BJ (cell line): ENCODE results near the gene RABAC1. TPM values are rescaled to one million over a fixed set of nuclear protein-coding genes. Genes with fewer than 3 reads are reported as not detected.

Source experiments
- CTCF ChIA-PET: fragments of 350-600 bp; formaldehyde crosslinking; extraction: SDS; loops from one replicate; lab custom pipeline; 2021; ENCODE audit warnings: antibody characterized with exemption, inconsistent platforms; lab: Yijun Ruan, JAX
- POLR2A ChIA-PET: fragments of 300-600 bp; sonication (Branson Sonifier 250); formaldehyde crosslinking; extraction: SDS; loops from one replicate; lab custom pipeline; 2021; ENCODE audit warnings: antibody characterized with exemption; lab: Charles Lee
- DNase-seq: peaks from one replicate; pipeline ENCODE4 v3.0.0-alpha.2; 2011; ENCODE audit warnings: low read depth
- H3K27me3 ChIP-seq: 2 replicates; pipeline ENCODE4 v1.6.0; 2011; ENCODE audit warnings: low read length; ENCODE audit not compliant: control insufficient read depth, insufficient read depth
- H3K36me3 ChIP-seq: 2 replicates; pipeline ENCODE4 v1.5.1; 2011; ENCODE audit warnings: low read length; ENCODE audit not compliant: control insufficient read depth, insufficient read depth
- H3K4me3 ChIP-seq: 2 replicates; pipeline ENCODE4 v1.5.1; 2011; ENCODE audit warnings: low read depth, mild to moderate bottlenecking, control low read depth, low read length
- polyA plus RNA-seq: library from polyadenylated mRNA; depleted of rRNA; stranded (reverse); fragments of >200 nt; gene quantifications from 2 replicates; pipeline ENCODE4 v1.2.3, GENCODE V29; 2011
- TF ChIP-seq, protein P1 (sequence below): IDR thresholded peaks from 2 replicates; pipeline ENCODE4 v1.5.1; 2011; ENCODE audit warnings: low read depth, mild to moderate bottlenecking, control low read depth, inconsistent platforms, low read length, moderate library complexity; ENCODE audit not compliant: insufficient read depth

Gene RABAC1
- polyA plus RNA-seq, 1 experiment = 361 TPM

DNA sequence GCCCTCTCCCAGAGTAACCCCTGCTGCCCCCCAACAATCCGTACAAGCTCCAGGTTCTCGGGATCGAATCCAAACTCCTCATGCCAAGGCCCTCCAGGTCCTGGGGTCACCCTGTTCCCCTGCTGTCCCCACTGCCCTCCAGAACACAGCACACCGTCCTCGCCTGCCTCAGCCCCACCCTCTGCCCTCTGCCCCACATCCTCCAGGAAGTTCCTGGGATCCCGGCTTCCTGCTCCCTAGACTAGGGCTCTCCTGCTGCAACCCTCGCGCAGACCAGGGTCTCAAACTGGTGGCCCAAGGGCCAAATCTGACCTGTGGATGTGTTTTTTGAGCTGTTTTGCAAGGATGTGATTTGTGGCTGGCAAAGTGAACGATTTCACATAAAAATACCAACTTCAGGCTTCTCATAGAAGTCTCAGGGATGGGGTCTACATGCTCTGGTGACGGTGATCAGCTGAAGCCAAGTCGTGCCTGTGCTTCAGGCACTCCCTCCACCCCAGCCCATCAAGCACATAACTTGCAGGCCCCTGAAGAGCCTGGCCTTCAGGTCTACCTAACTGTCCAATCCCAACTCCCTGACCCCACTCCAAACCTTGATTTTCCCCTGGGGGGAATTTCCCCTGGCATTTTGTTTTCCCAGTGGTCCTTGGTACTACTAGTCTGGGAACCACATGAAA lies 1.8 kb downstream of the RABAC1 start:
- Histone ChIP-seq H3K4me3 (no peak overlapping the region), H3K36me3 (peaks cover 13% of the 10 kb centered on the region), H3K27me3 (no peaks in the 10 kb centered on the region)
- DNase-seq = no peak
- CTCF ChIA-PET = interaction anchor here (0.7 to 3.6 kb wide), 11 partner anchors 11 to 97 kb away, joined by 3 to 20 read pairs (median 4); partner anchors contain the start of gene RPS19
- POLR2A ChIA-PET = no interaction called here
- TF ChIP-seq, protein P1, sequence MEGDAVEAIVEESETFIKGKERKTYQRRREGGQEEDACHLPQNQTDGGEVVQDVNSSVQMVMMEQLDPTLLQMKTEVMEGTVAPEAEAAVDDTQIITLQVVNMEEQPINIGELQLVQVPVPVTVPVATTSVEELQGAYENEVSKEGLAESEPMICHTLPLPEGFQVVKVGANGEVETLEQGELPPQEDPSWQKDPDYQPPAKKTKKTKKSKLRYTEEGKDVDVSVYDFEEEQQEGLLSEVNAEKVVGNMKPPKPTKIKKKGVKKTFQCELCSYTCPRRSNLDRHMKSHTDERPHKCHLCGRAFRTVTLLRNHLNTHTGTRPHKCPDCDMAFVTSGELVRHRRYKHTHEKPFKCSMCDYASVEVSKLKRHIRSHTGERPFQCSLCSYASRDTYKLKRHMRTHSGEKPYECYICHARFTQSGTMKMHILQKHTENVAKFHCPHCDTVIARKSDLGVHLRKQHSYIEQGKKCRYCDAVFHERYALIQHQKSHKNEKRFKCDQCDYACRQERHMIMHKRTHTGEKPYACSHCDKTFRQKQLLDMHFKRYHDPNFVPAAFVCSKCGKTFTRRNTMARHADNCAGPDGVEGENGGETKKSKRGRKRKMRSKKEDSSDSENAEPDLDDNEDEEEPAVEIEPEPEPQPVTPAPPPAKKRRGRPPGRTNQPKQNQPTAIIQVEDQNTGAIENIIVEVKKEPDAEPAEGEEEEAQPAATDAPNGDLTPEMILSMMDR = no peak

DNA sequence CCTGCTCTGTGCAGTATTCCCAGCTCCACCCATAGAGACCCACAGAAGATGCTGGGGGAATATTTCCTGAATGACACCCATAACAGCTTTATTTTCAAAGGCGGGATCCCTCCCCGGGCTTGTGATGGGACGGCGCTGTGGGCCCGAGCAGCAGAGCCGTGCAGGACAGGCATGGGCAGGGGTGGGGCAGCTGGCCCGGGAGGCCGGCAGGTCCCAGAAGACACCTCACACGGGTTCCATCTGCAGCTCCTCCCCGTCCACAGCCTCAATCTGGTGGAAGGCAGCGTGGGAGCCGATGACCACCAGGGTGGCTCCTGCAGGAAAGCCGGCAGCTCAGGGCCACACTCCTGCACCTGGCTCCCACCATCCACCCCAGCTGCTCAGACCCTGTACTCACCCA lies 2.5 kb downstream of the RABAC1 start:
- Histone ChIP-seq H3K36me3 (peaks cover 13% of the 10 kb centered on the region), H3K4me3 (no peak overlapping the region), H3K27me3 (no peaks in the 10 kb centered on the region)
- TF ChIP-seq, protein P1 = no peak
- ChIA-PET CTCF (interaction anchor here (1.2 to 3.6 kb wide), 6 partner anchors 10 to 96 kb away, joined by 3 to 20 read pairs (median 6); no protein-coding TSS in a partner anchor), POLR2A (no interaction called here)
- no peak for DNase-seq

DNA sequence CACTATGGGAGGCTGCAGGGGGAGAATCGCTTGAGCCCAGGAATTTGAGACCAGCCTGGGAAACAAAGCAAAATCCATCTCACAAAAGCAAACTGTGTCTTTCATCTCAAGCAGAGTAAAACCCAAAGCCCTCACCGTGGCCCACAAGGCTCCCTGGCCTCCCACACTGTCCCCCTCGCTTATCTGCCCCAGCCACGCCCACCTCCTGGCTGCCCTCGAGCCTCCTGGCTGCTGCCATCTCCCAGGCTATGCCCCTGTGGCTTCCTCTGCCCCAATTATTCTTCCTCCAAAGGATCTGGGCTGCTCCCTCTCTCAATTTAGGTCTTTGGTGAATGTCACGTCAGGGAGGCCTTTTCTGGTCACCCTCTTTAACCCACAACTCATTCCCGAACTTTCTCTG lies 3.6 kb downstream of the RABAC1 start:
- TF ChIP-seq, protein P1 = no peak
- CTCF ChIA-PET = no interaction called here
- POLR2A ChIA-PET = no interaction called here
- no peak for DNase-seq
- Histone ChIP-seq H3K36me3 (peaks cover 13% of the 10 kb centered on the region), H3K4me3 (no peak overlapping the region), H3K27me3 (no peaks in the 10 kb centered on the region)

DNA sequence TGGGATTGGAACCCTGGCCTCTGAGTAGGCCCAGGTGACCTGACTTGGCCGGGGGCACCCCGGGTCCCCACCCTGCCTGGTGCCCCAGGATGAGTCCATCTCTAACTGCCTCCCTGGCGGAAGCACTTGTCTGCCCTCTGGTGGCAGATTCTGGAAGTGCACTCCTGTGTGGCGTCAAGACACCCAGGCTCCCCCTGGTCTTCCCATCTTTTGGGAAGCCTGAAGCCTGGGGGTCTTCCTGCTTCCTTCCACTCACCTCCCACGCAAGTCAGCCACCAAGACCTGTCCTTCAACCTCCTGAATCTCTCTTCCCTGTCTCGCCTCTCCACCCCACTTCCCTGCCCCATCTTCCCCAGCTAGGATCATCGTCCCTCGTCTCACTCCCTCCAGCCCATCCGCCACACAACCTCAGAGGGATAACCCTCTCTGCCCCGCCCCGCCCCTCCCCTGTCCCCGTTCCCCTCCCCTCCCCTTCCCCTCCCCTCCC lies 7.4 kb downstream of the RABAC1 start:
- TF ChIP-seq, protein P1 = peak; percentile 99
- ChIA-PET CTCF (interaction anchor here (0.6 to 1.5 kb wide), 13 partner anchors 9 to 1484 kb away, joined by 3 to 12 read pairs (median 4); partner anchors contain the start of gene RPS19), POLR2A (no interaction called here)
- DNase-seq = no peak
- Histone ChIP-seq H3K27me3 (no peaks in the 10 kb centered on the region), H3K36me3 (peaks cover 11% of the 10 kb centered on the region), H3K4me3 (no peak overlapping the region)

DNA sequence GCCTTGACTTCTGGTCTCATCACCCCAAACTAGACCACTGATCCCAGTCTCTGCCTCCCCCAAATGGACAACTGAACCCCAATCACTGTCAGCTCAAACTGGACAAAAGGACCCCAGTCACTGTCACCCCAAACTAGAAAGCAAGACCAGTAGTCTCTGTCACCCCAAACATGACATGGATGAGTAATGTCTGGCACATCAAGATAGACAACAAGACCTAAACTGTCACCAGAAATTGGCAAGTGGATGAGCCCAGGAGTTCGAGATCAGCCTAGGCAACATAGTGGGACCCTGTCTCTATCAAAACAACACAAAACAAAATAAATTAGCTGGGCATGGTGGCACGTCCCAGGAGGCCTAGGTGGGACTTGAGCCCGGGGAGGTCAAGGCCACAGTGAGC lies 12.0 kb downstream of the RABAC1 start:
- H3K27me3 ChIP-seq = no peaks in the 10 kb centered on the region
- no peak overlapping the region for H3K4me3 ChIP-seq
- DNase-seq = no peak
- no peaks in the 10 kb centered on the region for H3K36me3 ChIP-seq
- ChIA-PET POLR2A (no interaction called here), CTCF (interaction anchor here (1.1 to 1.7 kb wide), 3 partner anchors 10 to 74 kb away, joined by 3 to 8 read pairs (median 6); no protein-coding TSS in a partner anchor)
- TF ChIP-seq, protein P1 = no peak
